Lower leg skin (tissue), 4 donors: ENCODE data around the gene FFAR3. TPM values are rescaled to one million over a fixed set of nuclear protein-coding genes. Genes with fewer than 3 reads are reported as not detected.

ENCODE experiments used
- DNase-seq, 2 donors: peaks; one replicate each; pipeline ENCODE4 v3.0.0-alpha.2; 2019; ENCODE audit warnings: low spot score in 2 of 2
- H3K4me3 ChIP-seq: fragments of 200-600 bp; sonication (generic); 2 replicates; pipeline ENCODE4 v1.5.1; 2017; ENCODE audit warnings: mild to moderate bottlenecking, low read depth; ENCODE audit not compliant: poor library complexity, severe bottlenecking
- CTCF ChIP-seq, 3 donors: fragments of 450-650 bp; IDR thresholded peaks; one replicate each; pipeline ENCODE4 v1.5.1; 2016; ENCODE audit warnings: antibody characterized with exemption in 3 of 3, mild to moderate bottlenecking in 3 of 3, moderate library complexity in 2 of 3
- POLR2A ChIP-seq, 2 donors: fragments of 450-650 bp; IDR thresholded peaks; one replicate each; pipeline ENCODE4 v1.6.1; 2016 to 2017; ENCODE audit warnings: antibody characterized with exemption in 2 of 2, mild to moderate bottlenecking in 1 of 2, moderate library complexity in 1 of 2
- WGBS, 2 donors: methylation state at CpG; one replicate each; pipeline ENCODE4 v1.1.5; 2018; 5-methylcytosine and 5-hydroxymethylcytosine counted together
- intact Hi-C: fragments of 100-400 bp; cut with DNase I; formaldehyde crosslinking; loops from one replicate; pipeline ENCODE4 v1.15.0; 2023; ENCODE audit warnings: low total_unique reads
- total RNA-seq, 4 donors: library from RNA; depleted of rRNA; stranded (reverse); fragments of >200 nt; gene quantifications; one replicate each; pipeline ENCODE4 v1.1.0, GENCODE V29; 2016

The FFAR3 gene
- total RNA-seq, 4 donors from 2014 or later: not detected

- DNase-seq: no peak
- no peak overlapping the region for H3K4me3 ChIP-seq
- intact Hi-C loops: no loop called here
- no peak for TF ChIP-seq CTCF (IDR thresholded peaks at IDR 0.05)
- TF ChIP-seq POLR2A (IDR thresholded peaks at IDR 0.05): no peak
- 90 to 94% methylated on average over 11 of the region's 11 CpGs for WGBS, 2 donors
Measured at GRCh38 chr19:35340431-35340830, 17.8 kb upstream of the FFAR3 start.

GRCh38 chr19:35341006-35341405 is 17.3 kb upstream of the FFAR3 start:
- TF ChIP-seq POLR2A (IDR thresholded peaks at IDR 0.05) (no peak), CTCF (IDR thresholded peaks at IDR 0.05) (no peak)
- intact Hi-C loops: no loop called here
- DNase-seq: no peak
- no peak overlapping the region for H3K4me3 ChIP-seq
- 86 to 92% methylated on average over 16 of the region's 16 CpGs for WGBS, 2 donors

GRCh38 chr19:35341565-35342225 is 16.6 kb upstream of the FFAR3 start:
- WGBS, 2 donors: 84 to 85% methylated on average over 14 of the region's 14 CpGs
- no peak for TF ChIP-seq POLR2A (IDR thresholded peaks at IDR 0.05)
- TF ChIP-seq CTCF (IDR thresholded peaks at IDR 0.05): no peak
- no peak overlapping the region for H3K4me3 ChIP-seq
- intact Hi-C loops: no loop called here
- no peak for DNase-seq

GRCh38 chr19:35342430-35342829 is 15.8 kb upstream of the FFAR3 start:
- intact Hi-C loops: no loop called here
- TF ChIP-seq CTCF (IDR thresholded peaks at IDR 0.05) (no peak), POLR2A (IDR thresholded peaks at IDR 0.05) (no peak)
- WGBS, 2 donors: 46 to 55% methylated on average over 5 of the region's 5 CpGs
- no peak for DNase-seq
- no peak overlapping the region for H3K4me3 ChIP-seq

GRCh38 chr19:35344511-35345031 is 13.7 kb upstream of the FFAR3 start:
- 79 to 81% methylated on average over 17 of the region's 17 CpGs for WGBS, 2 donors
- H3K4me3 ChIP-seq: no peak overlapping the region
- intact Hi-C loops: no loop called here
- no peak for TF ChIP-seq POLR2A (IDR thresholded peaks at IDR 0.05)
- TF ChIP-seq CTCF (IDR thresholded peaks at IDR 0.05): no peak
- peak in 1 of 2 donors; percentile 67 for DNase-seq
